HG02938 (cell line): ENCODE measurements around the gene MS4A4E.
"Not testable (repeated sequence)": the region's sequence is repeated elsewhere in the genome, so short reads cannot be mapped to it uniquely, and the experiment has no call there.

Experiments
- ATAC-seq: cut with Tn5 transposase; IDR thresholded peaks from one replicate; pipeline ENCODE4 v1.9.1; 2021; ENCODE audit warnings: mild to moderate bottlenecking, moderate library complexity; ENCODE audit not compliant: unreplicated experiment

MS4A4E gene

GRCh38 chr11:60242740-60243239, at the start of gene MS4A4E:
TSS of gene MS4A4E (minus strand) at chr11:60243137. CDS start at chr11:60230055, 13,082 bp downstream.
- ATAC-seq = no peak

- no peak for ATAC-seq
These were observed 49.2 kb upstream of the MS4A4E start for GRCh38 chr11:60292145-60292544.

- ATAC-seq = no peak
These were observed 45.6 kb upstream of the MS4A4E start for GRCh38 chr11:60288531-60288930.

GRCh38 chr11:60285411-60286126, 42.6 kb upstream of the MS4A4E start:
- ATAC-seq = not testable (repeated sequence)

- ATAC-seq = no peak
These were observed 39.3 kb upstream of the MS4A4E start for GRCh38 chr11:60282286-60282685.

GRCh38 chr11:60281485-60281884, 38.5 kb upstream of the MS4A4E start:
- no peak for ATAC-seq

GRCh38 chr11:60280412-60280811, 37.5 kb upstream of the MS4A4E start, which contains the start of gene MS4A4A:
TSS of gene MS4A4A (plus strand) at chr11:60280666. CDS start at chr11:60280676, 10 bp downstream.
- no peak for ATAC-seq

GRCh38 chr11:60274416-60274815, 31.5 kb upstream of the MS4A4E start:
- no peak for ATAC-seq

- ATAC-seq = no peak
These were observed 22.7 kb upstream of the MS4A4E start for GRCh38 chr11:60265373-60266214.

GRCh38 chr11:60264644-60265043, 21.7 kb upstream of the MS4A4E start:
- no peak for ATAC-seq

- ATAC-seq = no peak
These were observed 20.5 kb upstream of the MS4A4E start for GRCh38 chr11:60263402-60263801.

- no peak for ATAC-seq
These were observed 18.1 kb upstream of the MS4A4E start for GRCh38 chr11:60261014-60261413.

- no peak for ATAC-seq
These were observed 15.2 kb upstream of the MS4A4E start for GRCh38 chr11:60257956-60258722.

GRCh38 chr11:60252213-60253108, 9.5 kb upstream of the MS4A4E start:
- no peak for ATAC-seq

GRCh38 chr11:60251485-60252212, 8.7 kb upstream of the MS4A4E start:
- no peak for ATAC-seq

- no peak for ATAC-seq
These were observed 1.2 kb downstream of the MS4A4E start for GRCh38 chr11:60241786-60242185.

- ATAC-seq = no peak
These were observed 2.3 kb downstream of the MS4A4E start for GRCh38 chr11:60240662-60241061.

GRCh38 chr11:60235321-60235720, 7.6 kb downstream of the MS4A4E start:
- ATAC-seq = no peak

- no peak for ATAC-seq
These were observed 12.3 kb downstream of the MS4A4E start for GRCh38 chr11:60230681-60231080.
